Cortex of kidney (tissue), 1 donor: ENCODE data around the gene SNRPB.

ENCODE experiments used
- DNase-seq: peaks from one replicate; lab custom pipeline; 2025; lab: John Stamatoyannopoulos, UW

Gene SNRPB

DNA sequence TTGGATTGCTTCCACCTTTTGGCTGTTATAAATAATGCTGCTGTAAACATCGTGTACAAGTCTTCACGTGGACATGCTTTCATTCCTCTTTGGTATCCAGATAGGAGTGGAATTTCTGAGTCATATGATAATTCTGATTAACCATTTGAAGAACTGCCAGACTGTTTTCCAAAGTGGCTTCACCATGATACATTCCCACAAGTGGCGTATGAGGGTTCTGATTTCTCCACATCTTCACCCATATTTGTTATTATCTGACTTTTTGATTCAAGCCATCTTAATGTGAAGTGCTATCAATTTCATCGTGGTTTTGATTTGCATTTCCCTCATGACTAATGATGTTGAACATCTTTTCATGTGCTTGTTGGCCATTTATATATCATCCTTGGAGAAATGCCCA lies 2.9 kb upstream of the SNRPB start:
- DNase-seq, result no peak

DNA sequence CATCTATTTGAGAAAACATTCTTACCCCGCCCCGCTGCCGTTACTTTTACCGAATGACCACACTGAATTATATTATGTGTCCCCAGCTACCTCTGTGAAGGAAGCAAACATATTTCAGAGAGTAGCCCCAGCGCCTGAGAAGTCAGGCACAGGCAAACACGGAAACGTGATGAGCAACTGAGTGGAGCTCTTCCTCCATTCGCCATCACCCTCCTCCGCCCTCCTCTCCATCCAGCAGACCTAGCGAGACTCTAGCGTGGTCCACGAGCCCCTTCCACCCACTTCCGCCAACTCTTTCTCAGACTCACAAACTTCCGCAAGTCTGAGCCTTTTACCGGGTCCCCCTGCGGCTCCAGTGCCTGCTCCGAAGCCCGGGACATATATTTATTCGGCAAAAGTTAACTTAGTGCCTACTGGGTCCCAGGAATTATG lies 582 bp downstream of the SNRPB start:
- no peak for DNase-seq

DNA sequence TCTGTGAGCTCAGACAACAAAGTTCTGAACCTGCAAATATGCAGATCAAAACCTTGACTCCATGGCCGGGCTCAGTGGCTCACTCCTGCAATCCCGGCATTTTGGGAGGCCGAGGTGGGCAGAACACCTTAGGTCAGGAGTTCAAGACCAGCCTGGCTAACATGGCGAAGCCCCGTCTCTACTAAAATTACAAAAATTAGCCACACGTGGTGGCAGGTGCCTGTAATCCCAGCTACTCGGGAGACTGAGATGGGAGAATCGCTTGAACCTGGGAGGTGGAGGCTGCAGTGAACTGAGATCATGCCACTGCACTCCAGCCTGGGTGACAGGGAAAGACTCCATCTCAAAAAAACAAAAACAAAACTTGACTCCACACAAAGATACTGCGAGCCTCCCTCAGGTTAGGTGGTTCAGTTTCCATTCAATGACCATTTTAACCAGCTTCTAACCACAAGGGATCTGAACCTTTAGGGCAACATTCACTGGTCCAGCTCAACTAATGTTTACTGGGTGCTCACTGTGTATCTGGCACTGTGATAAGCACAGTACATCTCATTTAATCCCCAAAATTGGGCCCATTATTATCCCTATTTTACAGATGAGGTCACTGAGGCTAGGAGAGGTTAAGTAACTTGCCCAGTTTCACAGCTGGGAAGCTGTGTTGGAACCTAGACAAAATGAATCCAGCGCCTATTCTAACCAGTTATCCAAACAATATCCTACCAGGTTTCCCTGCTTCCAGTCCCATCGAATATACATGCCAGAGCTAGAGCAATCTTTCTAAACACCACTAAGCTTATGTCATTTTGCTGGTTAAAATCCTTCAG lies 1.8 kb downstream of the SNRPB start:
- DNase-seq, result no peak

DNA sequence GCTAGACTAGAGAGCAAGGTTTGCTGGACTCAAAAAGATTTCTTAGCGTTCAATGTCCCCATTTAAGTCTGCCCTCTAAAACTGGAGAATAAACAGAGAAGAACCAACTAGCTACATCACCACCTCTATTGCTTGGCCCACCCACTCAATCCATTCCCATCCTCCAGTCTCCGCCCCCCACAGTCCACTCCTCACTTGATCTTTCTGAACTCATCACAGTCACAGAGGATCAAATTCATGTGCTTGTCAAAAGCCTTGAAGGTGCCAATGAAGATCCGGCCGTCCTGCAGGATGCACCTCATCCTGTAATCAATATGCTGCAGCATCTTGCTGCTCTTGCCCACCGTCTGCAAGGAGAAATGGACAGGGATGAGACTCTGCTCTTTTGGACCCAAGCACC lies 3.2 kb downstream of the SNRPB start:
- DNase-seq, result no peak

DNA sequence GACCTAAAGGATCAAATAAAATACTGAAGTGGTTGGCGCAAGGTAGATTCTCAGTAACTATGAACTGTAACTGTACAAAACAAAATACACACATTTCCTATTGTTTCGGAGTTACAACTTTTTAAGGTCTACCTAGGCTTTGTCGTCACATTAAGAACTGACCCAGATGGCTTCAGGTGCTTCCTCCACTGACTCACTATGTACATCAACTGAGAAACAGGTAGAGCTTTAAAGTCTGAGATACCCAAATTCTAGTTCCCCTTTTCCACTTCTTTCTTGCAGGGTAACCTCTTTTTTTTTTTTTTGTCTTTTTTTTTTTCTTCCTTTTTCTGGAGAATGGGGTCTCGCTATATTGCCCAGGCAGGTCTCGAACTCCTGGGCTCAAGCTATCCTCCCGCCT lies 5.5 kb downstream of the SNRPB start:
- DNase-seq, result no peak

DNA sequence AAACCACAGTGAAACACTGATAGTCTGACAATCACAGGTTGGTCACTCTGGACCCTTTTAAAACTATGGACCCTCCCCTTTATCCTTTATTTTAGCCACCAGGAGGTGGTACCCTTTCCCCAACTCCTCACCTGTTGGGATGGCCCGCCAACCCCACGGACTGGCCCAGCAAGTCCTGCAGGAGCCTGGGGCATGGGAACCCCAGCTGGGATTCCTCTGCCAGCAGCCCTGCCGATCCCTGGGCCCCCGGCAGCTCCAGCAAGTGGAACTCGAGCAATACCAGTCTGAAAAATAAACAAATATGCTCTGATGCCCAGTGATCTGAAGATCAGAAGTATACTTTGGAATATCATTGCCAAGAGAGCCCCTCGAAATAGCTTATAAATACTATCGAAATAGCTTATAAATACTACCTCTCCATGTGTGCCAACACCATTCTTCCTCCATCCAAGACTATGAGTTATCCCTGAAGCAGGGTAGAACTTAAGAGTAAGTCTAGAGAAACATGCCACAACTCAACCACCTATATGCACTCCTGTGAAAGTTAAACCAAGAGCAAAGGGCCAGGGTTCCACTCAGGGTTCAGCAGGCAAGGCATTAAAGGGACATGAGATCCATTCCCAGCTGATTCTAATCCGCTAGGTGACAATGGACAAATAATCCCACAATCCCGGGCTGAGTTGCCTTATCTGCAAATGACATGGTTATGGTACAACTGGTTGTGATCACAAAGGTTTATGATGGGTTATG lies 6.8 kb downstream of the SNRPB start:
- DNase-seq, result no peak

DNA sequence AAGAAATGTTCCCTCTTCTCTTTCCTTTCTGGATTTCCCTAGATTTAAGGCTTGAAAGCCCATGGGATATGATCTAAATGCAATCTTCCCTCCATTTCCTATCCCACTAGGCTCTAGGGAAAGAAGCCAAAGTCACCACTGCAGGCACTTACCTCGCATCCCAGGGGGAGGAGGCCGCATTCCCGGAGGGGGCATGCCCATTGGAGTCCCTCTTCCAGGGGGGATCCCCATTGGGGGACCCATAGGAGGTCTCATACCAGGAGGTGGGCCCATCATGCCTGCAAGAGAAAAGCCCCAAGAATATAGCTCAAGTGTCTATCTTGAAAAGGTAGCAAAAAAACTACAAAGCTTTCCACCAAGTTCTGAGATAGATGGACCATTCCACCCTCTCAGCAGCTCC lies 8.1 kb downstream of the SNRPB start:
- no peak for DNase-seq

DNA sequence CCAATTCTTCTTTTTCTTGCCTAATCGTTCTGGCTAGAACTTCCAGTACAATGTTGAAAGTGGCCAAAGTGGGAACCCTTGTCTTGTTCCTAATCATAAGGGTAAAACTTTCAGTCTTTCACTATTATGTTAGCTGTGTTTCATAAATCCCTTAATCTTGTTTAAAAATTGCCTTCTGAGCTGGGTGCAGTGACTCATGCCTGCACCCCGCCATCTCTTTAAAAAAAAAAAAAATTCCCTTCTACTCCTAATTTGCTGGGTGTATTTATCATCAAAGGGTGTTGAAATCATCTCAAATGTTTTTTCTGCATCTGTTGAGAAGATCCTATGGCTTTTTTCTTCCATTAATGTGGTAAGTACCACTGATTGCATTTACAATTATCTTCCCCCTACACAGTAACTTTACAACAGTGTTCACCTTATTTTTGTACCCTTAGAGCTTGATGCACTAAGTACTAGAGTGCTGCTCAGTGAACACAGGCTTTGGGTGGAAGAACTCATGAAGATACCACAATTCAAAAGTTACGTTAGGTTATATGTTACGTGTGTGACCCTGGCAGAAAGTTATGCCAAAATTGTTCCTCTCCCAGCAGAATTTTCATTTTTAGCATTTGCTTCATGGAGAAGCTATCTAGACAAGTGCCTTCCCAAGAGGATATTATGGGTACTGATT lies 9.7 kb downstream of the SNRPB start:
- DNase-seq, result no peak

DNA sequence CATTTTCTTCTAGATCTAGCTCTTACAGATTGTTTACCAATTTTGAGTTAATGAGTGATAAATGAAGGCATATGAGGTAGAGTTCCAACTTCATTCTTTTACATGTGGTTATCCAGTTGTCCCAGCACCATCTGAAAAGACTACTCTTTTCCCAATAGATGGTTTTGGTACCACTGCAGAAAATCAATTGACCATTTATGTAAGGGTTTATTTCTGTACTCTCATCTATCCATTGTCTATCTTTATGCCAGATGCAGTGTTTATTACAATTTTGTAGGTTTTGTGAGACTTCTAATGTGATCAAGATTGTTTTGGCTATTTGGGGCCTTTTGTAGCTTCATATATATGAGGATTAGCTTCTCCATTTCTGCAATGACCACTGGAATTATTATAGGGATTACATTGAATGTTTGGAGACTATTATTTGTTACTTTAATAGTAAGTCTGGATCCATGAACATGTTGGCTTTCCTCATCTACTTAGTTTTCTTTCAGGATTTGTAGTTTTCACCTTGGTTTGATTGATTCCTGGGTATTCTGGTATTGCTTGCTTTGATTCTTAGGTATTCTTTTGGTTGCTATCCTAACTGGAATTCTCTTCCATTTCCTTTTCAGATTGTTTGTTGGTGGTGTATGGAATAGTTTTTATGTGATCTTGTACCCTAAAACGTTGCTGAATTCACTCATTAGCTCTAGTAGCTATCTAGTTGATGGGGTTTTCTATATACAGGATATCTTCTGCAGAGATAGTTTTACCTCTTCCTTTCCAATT lies 10.4 kb downstream of the SNRPB start:
- DNase-seq, result no peak

DNA sequence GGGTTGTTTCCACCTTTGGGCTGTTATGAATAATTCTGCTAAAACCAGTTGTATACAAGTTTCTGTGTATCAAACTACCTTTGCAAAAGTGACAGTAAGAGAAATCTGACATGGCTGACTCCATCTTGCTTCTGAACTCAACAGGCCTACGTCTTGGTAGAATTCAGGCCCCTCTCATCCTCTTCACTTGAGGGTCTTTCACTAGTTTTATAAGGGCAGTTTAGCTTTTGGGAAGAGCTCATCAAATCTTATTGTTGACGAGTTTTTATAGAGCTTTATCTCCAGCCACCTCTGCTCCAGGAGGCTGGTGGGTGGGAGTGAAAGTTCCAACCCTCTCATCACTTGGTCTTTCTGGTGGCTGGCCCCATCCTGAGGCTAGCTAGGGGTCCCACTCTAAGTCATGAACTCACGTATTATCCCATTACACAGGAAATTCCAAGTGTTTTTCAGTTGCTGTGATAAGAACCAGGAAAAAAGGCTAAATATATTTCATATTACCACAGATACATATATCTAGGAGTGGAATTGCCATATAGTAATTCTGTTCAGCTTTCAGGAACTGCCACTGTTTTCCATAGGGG lies 11.6 kb downstream of the SNRPB start:
- DNase-seq, result no peak

DNA sequence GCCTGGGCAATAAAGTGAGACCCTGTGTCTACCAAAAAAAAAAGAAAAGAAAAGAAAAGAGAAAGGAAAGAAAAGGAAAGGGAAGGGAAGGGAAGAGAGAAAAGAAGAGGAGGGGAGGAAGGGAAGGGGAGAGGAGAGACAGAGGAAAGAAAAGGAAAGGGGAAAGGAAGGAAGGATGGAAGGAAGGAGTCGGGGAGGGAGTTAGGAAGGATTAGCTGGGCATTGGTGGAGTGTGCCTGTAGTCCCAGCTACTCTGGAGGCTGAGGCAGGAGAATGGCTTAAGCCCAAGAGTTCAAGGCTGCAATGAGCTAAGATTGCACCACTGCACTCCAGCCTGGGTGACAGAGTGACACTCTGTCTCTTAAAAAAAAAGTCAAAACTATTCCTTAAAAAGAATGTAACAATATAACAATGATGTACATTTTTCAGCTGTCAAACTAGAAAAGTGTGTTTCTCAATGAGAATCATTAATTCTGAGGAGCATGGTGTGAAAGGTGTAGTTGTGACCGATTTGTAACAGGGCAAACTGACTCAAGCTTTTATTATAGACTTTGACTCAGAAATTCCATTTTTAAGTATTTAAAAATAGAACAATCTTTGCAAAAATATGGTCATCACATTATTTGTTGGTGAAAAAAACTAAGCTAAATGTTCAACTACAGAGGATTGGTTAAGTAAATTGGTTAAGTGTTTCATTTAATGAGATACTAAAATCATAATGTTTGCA lies 14.7 kb downstream of the SNRPB start:
- DNase-seq, result no peak

DNA sequence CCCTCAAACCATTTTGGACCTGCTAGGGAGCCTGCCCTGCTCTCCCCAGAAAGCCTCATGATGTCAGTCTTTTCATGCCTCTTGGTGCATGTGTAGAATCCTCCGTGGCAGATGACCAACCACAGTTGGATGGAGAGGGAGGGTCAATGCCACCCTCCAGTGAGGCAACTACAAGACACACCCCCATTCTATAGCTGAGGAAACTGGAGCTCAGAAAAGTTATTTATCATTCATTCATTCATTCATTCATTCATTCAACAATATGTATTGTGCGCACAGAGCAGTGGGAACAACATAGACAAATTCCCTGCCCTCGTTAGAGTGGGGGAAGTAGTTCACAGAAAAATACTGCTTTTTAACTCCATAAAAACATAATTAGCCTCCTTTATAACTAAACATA lies 16.8 kb downstream of the SNRPB start:
- DNase-seq, result no peak

DNA sequence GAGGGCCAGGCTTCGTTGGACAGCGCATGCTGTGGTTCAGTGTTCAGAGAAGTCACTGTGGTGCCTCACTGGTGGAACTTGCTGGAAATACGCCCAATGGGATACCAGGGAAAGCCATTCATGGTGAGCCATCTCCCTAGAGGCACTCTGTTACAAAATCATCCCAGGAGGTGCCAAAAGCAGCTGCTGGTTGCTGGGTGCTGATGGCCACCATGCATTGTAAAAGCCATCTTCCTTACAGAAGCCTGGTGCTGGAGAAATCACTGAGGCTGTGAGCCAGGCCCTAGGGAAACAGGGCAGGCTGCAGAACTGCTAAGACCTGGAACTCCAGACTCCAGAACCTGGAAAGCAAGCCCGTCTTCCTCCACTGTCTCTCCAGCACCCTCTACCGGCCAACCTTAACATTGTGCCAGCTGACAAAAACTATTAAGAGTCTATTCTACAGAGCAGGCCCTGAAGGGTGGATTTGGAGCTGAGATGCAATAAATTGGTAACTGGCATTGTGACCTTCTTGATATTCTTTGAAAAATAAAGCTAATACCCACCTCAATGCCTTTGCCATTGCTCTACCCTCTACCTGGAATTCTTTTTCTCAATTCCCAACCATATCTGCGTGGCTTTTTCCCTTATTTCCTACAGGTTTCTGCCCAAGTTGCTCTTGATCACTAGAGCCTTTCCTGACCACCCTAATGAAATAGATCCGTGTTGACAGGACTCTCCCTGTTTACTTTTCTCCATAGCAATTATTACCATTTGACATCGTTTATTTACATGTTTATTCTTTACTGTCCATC lies 18.5 kb downstream of the SNRPB start:
- no peak for DNase-seq

DNA sequence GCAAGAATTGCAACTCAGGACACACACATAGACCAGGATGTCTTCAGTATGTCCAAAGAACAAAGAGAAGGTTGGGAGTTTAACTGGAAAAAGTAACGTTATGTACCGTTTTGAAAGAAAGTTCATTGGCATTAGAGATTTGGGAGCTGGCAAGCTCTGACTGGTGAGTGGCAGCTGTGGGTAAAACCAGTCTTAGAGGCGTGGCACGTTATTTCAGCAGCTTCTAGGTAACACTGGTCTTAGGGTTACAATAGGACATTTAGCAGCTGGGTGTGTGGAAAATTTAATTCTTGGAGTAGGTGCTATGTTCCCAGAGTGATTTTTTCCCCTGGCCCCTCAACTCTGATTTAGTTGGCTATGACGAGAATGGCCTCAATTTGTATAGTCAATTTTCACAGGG lies 19.2 kb downstream of the SNRPB start:
- no peak for DNase-seq

DNA sequence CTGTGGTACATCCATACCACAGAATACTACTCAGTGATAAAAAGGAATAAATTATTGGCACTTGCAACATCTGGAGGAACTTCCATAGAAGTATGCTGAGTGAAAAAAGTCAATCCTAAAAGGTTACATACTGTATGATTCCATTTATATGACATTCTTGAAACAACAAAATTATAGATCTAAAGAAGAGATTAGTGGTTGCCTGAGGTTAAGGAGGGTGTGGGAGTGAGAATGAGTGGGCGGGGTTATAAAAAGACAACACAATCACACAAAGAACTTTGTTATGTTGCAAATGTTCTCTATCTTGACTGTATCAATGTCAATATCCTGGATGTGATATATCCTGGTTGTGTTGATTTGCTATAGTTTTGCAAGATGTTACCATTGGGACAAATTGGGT lies 21.2 kb downstream of the SNRPB start:
- no peak for DNase-seq

DNA sequence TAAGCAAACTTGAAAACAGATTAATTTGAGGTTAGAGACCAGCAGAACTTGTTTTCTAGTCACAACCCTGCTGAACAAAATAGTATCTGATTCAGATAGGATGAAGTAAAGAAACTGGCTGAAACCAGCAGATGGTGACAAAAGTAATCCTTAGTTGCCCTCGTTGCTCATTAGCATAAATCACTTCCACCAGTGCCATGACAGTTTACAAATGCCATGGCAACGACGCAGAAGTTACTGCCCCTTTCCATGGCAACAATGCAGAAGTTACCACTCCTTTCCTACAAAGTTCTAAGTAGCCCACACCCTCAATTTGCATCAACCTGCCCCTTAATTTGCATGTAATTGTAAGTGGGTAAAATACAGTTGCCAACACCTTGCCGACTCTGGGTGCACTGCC lies 23.7 kb downstream of the SNRPB start:
- no peak for DNase-seq

DNA sequence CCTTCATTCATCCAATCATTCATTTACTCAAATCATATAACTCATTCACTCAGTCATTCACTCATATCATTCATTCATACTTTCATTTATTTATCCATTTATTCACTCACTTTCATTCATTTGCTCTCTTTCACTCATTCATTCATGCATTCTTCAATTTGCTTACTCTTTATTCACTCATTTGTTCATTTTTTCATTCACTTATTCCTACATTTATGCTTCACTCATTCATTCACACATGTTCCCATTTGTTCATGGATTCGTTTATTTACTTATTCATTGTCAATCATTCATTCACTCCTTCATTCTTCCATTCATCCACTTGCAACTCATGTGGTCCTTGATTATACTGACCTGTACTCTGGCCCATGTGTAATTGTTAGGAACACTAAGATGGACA lies 39.4 kb downstream of the SNRPB start:
- DNase-seq, result no peak

DNA sequence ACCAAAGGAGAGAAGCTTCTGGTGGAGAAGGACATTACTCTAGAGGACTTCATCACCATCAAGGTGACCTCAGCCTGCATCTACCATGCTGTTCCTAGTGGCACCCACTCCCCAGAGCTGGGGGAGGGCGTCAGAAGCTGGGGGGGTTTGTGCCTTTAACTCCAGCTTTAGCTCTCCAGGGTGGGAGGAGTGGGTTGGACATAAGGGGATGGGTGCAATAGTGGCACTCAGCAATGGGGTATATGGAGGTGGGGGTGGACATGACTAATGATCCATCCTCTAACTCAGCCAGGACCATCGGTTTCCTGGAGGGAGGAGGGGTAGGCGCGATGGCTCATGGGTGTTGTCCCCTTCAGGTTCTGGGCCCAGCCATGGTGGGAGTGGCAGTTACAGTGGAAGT lies 40.1 kb downstream of the SNRPB start:
- no peak for DNase-seq

DNA sequence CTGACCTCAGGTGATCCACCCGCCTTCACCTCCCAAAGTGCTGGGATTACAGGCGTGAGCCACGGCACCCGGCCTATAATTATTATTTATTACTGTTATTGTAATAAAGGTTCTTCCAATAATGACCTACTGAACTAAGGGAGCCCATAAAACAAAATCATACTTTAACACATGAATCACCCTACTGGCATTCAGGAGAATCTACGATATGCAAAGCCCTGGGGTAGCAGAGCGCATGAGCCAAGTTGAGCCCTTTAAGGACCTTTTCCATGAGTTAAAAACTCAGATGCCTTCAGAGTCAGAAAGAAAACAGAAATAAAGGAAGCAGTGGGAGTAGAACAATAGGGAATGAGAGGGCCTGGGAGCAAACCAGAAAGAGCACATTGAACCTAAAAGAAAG lies 41.5 kb downstream of the SNRPB start:
- DNase-seq, result no peak

DNA sequence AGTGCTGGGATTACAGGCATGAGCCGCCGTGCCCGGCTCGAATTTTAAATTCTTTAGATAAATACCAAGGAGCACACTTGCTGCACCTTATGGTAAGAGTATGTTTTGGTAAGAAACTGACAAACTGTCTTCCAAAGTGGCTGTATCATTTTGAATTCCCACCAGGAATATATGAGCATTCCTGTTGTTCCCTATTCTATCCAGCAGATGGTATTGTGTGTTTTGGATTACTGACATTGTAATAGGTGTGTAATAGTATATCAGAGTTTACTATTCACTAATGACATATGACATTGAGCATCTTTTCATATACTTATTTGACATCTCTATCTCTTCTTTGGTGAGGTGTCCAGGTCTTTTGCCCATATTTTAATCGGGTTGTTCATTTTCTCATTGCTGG lies 49.3 kb downstream of the SNRPB start:
- no peak for DNase-seq
